Left renal cortex interstitium (tissue), 4 donors: ENCODE measurements around the gene DNAJC18. TPM values are rescaled to one million over a fixed set of nuclear protein-coding genes. Genes with fewer than 3 reads are reported as not detected.
"Not testable (repeated sequence)": the region's sequence is repeated elsewhere in the genome, so short reads cannot be mapped to it uniquely, and the experiment has no call there.

ENCODE experiments used
- DNase-seq, 4 donors: peaks; one replicate each; pipeline ENCODE4 v3.0.0-alpha.2; 2013; ENCODE audit warnings: low read depth in 4 of 4, low spot score in 2 of 4, missing footprints in 1 of 4
- polyA plus RNA-seq, 4 donors: library from polyadenylated mRNA; unstranded; fragments of 120-200 nt; gene quantifications; one replicate each; pipeline ENCODE4 v1.2.1, GENCODE V29; 2013; ENCODE audit not compliant: insufficient read length in 4 of 4

The DNAJC18 gene
- polyA plus RNA-seq, 4 donors: 21.5 to 29.7 (median 28.3) TPM

DNA sequence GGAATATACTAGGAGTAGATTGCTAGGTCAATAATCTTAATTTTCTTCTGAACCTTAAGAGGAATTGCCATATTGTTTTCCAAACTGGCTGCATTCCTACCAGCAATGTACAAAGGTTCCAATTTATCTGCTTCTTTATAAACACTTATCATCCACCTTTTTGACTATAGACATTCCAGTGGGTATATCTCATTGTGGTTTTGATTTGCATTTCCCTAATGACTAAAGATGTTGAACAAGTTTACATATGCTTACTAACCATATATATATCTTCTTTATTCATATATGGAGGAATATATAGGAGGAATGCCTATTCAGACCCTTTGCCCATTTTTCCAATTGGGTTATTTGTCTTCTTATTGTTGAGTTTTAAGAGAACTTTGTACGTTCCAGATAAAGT, 7.6 kb downstream of the DNAJC18 start:
- DNase-seq: no peak

DNA sequence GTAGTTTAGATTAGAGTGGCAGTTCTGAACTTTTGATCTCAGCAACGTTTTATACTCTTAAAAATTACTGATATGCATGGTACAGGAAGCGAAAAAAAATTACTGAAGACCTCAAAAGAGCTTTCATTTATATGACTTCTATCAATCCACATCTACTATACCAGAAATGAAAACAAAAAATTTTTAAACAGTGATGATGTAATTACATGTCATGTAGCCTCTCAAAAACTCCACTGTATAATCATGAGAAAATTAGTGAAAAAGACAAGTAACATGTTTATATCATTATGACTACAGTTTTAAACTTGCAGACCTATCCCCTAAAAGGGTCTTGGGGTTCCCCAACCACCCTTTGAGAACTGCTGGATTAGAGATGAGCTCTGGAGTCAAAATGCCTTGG, 9.3 kb downstream of the DNAJC18 start:
- no peak for DNase-seq

DNA sequence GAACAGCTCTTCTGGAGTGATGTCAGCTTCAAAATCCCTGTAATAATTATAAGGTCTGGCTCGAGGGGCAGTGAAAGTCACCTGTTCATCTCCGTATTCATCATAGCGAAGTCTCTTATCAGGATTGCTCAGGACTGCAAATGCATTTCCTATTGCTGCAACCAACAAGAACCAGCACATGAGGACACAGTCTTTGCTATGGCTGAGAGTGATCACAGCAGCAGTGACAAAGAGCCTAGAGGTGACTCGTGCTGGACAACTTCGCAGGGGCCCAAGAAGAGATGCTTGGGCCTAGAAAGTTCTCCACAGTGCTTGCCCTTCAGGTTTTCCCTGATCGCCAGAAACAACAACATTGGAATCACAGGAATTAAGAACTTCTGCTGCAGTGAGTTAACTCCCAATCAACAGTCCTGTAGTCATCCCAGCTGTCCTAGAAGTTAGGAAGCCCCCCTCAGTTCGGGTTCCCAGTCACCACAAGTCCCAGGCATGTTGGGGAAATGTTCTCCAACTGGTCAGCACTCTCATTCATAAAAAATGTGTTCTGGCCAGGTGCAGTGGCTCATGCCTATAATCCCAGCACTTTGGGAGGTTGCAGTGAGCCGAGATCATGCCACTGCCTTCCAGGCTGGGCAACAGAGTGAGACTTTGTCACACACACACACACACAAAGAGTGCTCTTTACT, 13.0 kb downstream of the DNAJC18 start:
- no peak for DNase-seq

DNA sequence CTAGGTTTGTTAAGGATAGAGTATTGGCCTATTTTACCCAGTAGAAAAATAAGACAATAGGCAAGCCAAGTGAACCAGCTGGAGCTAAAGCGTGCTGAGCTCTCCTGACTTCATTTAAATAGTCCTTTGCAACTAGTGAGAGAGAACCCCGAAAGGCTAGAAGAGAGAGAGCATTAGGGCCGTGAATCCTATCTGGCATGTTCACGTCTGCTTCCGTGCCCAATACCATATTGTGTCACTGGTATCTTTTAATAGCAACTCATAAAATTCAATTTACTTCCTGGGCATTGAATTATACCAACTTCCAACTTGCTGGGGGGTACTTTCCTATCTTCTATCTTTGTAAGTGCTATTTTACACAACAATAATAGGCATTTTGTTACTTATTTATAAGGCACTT, 13.8 kb downstream of the DNAJC18 start:
- no peak for DNase-seq

DNA sequence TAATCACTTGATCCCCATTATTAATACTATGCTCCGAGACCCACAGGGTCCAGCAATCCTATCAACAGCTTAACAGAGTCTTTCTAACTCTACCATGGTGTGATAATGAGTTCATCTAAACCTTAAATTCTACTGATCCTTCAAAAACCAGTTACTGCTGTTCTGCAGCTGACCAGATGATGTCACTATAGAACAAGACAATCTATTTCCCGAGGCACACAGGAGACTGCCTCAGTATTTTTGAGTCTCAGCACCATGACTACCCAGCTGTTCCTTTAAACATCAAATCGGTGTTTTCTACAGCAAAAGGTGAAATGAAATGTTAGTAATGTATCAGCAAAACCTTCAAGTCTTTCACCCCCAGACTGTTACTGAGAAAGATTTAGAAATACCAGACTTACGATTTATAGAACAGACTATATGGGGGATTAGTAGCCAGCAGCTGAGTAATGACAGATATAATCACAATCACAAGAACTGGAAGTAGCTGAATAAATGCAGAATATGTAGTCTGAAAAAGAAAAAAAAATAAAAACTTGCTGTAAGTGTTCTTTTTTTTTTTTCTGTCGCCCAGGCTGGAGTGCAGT, 16.9 kb downstream of the DNAJC18 start:
- peak in 3 of 4 donors; percentile 51 for DNase-seq

DNA sequence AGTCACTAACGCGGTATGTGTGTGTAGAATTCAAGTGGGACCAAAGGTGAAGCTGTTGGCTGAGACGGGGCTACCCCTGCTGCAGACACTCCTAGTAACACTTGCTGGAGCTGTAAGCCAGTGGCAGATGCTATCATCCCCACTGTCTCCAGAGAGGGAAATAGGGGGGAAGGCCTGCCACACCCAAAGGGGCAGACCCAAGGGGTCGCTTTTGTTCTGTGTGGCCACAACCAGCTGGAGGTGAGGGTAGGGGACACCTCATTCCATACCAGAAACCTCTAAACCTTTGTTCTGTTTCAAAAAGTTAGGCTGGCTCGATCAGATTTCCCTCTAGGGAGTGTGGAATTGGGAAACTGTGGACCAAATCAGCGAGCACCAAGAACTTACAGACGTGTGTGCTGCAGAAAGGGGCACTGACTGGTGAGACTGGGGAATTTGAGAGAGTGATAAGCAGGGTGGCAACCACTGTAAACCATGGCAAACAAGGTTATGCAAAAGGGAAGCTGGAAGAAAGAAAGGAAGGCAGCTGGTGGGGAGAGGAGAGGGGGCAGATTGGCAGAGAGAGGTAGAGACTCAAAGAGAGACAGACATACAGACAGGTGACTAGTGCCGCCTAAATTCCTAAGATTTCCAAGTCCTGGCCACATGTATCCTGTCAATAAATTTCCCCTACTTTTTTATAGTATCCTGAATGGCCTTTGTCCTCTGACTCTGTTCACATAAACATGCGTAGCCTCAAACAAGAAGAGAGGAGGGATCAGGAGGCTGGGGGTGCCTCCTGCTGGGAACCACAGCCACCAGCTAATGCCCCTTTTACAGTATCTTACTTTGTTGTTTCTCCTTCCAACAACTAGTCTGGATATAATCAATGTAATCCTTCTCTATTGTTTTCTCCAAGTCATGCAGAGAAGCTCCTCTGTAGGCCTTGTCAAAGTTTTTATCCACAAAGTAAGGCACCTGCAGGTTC, 19.8 kb downstream of the DNAJC18 start:
- DNase-seq: no peak

DNA sequence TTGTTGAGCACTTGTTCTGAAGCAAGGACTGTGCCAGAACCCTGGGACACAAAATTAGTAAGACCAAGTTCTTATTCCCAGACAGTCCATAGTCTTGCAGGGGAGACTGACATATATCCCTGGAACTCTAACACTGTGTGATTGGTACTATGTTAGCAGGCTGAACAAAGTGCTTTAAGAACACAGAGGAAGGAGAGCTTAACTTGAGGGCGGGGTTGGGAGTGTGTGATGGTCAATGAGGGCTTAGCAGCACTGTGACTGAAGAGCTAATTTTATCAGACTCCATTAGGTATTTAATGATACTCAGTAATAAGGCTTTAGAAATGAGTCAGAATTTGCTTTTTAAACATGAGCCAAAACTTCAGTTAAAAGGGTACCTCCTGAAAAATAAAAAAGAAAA, 20.5 kb downstream of the DNAJC18 start:
- DNase-seq: no peak

DNA sequence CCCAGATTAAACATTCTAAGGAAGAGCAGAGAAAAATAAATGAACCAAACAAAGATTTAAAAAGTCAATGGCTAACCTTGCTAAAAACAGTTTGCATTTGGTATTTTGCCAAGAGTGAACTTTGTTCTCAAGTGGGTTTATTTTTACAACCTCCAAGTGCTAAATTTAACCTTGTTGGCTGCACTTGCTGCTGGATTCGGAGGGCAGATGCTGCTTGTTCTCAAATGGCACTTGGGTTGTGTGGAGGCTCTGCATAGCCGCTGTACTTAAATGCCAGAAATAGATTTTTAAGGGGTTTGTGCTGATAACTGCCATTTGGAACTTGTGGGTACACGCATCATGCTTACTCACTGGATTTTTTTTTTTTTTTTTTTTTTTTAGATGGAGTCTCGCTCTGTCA, 22.1 kb downstream of the DNAJC18 start:
- no peak for DNase-seq

DNA sequence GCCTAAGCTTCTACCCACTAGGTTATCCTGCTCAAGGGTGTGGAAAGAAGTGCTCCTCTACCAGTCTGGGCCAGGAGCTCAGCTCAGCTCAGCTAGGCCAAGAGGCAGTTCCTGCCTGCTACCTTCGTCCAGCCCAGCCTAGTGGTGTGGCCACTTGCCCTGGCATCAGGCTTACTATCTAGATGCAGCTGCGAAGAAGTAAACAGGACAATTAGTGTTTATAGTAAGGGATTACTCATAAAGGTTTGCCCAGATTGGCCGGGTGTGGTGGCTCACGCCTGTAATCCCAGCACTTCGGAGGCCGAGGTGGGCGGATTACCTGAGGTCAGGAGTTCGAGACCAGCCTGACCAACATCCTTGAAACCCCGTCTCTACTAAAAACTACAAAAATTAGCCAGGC, 22.7 kb downstream of the DNAJC18 start:
- DNase-seq: no peak

DNA sequence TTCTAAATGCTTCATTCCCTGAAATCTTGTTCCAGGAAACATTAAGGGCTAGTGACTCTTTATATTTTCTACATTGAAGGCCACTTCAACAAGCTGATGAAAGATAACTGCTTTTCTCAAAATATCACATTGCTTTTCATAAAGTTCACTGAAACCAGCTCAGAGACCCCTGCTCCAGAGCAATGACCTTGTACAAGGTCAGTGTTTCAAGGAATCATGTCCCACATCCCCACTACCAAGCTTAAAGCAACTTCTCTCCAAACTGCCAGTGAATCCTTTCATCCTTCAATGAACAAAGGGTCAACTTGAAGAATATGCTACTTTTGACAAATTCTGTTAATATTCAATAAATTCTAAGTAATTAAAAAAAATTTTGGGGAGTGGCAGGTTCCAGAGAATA, 23.5 kb downstream of the DNAJC18 start:
- DNase-seq: no peak

DNA sequence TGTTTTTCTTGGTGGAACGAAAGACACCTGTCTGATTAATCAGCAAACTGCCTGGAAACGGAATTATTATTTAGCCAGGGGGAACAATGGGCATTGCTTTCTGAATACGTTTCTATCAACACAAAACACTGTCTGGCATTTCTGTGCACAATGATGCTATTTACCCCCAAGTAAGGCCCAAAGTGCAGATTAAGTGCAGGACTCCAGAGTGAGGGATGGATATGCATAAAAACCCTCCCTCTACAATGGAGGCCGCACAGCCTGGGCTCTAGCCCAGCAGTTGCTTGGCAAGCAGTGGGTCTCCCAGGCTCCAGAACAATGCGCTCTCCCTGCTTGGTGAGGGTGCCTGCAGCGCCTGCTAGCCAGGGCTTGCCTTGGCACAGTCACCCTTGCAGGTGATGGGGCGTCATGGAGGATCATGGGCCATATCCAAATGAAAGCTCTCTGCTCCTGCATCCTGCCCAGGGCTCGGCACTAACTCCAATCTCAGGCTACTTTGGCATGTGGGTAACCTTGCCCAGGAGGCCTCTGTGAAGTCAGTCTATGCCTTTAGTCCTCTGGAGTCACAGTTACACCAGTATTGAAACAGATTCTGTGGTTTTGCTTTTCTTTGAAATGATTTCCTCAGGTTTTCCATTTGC, 24.0 kb downstream of the DNAJC18 start:
- no peak for DNase-seq

DNA sequence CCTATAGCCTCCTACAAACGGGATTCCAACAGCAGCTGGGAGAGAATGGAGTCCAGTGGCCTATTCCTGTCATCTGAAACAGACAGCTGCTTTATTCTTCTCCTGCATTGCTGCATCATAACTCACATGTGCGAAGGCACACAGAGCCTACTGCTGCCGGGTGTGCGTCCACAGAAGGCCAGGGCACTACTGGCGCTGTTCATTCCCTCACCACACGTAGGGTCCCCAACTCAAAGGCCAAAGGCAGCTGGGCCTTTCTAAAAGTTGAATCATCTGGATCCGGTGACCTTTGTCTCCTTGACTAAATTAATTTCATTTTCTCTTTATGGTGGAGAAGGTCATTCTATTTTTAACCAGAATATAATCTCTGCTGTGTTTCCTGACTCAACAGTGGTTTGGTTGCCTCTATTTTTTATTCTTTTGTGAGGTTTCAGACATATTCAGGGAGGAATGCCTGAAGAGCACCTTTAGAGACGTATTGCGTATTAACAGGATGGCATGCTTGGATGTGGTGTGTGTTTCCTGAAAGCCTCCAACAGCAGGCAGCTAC, 24.7 kb downstream of the DNAJC18 start:
- no peak for DNase-seq

DNA sequence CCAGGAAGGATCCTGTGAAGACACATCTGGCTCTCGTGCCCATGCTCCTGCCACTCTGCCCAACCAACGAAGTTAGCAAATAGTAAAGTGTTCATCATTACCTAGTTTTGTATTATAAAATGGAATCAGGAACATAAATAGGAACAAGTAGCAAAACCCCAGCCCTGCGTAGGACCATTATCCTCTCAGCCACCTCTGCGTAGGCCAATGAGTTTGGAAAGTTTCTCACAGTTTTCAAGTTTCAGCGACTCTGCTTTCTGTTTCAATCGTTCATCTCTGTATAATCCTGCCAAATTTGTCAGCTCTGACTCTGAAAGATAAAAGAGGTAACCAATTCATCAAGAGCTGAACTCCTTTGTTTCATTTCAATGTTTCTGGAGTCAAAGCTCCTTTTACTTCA, 25.4 kb downstream of the DNAJC18 start:
- DNase-seq: no peak

DNA sequence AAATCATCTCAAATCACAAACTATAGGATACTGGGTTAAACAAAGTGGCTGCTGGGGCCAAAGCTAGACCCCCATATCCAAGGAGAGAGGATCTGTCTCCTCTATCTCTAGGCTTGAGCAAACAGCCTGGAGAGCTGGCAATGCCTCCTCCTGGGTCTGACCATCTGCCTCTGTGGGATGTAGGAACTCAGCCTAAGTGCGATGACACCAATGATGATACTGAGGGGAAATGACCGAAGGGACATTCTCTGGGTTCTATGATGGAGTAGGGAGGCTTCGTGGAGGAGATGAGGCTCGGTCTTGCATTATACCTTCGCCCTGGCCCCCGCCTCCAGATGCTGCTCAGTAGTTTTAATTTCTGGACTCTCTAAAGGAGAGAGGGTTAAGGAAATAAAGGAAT, 26.2 kb downstream of the DNAJC18 start:
- no peak for DNase-seq

DNA sequence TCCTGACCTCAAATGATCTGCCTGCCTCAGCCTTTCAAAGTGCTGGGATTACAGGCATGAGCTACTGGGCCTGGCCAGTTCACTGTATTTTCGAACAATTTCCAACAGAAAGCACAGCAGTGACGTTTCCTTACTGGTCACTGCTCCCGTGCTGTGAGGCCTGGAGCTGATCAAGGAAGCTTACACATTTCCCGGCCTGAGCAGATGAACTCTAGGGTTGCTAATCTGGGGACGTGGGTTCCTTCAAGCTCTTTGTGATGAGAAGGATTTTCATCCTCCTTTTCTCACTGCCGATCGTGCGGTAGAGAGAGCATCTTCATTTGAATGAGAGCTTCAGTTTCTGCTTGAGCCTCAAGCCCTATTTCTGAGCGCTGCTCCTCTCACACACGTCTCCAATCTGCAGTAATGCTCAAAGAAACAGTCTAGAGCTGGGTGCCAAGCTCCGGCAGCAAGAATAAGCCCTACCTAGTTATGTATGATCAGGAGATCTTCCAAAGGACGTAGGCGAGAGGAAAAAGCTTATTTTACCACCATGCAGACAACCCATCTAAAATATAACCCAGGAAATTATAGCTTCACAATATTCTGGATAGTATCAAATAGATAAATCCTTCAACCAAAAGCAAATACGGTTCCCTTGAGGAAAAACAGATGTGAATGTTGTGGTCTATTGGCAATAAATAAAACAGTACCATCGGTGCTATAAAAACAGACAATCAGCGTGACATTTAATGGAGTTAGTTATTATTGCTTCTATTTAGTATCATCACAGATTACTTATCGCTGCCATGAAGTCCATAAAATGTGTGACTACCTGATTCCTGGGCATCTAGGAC, 28.1 kb downstream of the DNAJC18 start:
- DNase-seq: no peak

DNA sequence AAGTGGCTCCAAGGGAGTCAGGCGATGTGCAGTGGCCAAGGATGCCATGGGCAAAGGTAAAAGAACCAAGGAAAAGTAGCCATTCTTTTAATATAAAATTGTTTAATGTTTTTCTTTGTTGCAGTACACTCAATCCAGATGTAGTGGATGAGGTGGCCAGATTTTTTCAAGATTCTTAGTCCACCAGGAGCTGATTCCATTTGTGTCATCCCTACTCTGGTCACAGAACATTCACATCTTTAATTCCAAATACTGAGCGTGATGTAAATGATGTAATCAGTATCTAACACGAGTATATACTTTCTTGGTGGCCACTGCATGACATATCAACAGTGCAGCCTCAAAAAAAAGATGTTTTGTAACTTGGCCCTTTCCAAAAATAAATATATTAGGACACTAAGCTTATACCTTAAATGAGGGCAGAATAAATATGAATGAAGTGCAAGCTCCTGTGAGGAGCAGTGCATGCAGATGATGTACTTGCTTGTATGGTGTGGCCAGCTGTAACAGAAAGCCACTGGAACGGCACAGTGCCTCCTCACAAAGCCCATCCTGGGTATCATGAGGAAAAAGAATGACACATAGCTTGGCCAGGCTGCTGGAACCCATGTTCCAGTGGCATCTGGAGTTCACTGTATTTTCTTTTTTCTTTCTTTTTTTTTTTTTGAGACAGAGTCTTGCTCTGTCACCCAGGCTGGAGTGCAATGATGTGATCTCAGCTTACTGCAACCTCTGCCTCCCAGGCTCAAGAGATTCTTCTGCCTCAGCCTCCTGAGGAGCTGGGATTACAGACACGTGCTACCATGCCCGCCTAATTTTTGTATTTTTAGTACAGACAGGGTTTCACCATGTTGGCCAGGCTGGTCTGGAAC, 29.0 kb downstream of the DNAJC18 start:
- DNase-seq: no peak

DNA sequence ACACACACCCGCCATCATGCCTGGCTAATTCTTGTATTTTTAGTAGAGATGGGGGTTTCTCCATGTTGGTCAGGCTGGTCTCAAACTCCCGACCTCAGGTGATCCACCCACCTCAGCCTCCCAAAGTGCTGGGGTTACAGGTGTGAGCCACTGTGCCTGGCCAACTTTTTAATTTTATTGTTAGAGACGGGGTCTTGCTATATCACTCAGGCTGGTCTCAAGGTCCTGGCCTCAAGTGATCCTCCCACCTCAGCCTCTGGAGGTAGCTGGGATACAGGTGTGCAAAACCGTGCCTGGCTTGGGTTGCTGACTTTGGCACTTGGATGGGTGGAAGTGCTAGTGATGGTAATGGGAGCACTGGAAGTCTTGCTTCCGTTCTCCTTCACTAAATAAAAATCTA, 30.2 kb downstream of the DNAJC18 start:
- not testable (repeated sequence) for DNase-seq

DNA sequence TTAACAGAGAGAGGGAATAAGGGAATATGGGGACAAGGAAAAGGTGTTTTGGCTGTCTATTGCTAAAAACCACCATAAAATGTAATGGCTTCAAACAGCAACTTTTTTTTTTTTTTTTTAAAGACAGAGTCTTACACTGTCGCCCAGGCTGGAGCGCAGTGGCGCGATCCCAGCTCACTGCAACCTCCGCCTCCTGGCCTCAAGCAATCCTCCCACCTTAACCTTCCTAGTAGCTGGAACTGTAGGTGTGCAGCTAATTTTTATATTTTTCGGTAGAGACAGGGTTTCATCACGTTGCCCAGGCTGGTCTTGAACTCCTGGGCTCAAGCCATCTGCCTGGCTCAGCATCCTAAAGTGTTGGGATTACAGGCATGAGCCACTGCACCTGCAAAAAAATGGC, 31.1 kb downstream of the DNAJC18 start:
- DNase-seq: no peak

DNA sequence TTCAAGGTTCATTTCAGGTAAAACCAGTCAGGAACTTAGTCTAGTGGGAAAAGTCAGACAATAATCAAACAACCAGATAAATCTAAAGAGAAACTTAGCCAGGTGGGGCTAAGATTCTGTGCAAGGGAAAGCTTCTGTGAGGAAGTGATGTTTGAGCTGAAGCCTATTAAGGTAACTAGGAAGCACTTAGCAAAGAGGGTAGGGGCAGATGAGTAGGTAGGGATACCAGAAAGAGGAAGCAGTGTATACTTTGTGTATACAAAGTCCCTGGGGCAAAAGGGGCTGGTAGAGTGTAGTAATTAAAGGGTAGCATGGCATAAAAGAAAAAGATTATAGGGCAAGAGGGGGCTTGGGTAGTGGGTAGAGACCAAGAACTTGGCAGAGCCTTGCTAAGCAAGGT, 31.8 kb downstream of the DNAJC18 start:
- no peak for DNase-seq
